ENCODE data around the gene PDZRN3. TPM values are rescaled to one million over a fixed set of nuclear protein-coding genes. Genes with fewer than 3 reads are reported as not detected.

Gene PDZRN3
- total and polyA plus RNA-seq, 4 donors = 0.69 to 1.8 (median 0.92) TPM

DNA sequence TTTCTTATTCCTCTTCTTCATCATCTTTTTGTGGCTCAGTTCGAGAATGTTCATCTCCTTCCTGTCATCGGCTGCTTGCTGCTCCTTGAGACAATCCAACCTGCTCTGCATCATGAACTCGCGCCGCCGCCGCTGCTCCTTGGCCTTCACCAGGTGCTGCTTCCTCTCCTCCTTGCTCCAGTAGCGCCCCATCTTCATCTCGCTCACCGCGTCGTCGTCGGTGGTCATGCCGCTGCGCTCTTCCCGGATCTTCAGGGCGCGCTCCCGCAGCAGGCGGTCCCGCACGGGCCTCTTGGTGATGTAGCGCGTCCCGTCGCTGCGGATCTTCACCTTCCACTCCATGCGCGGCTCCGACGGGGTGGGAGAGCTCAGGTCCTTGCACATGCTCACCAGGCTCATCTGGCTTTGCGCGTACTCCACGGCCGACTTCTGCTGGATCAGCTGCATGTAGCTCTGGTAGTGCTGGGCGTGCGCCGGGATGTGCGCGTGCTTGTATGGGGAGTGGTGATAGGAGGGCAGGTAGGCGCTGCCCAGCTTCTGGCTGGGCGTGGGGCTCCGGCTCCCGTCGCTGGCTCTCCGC, 241.2 kb downstream of the PDZRN3 start:
- H3K4me3 ChIP-seq (ENCODE audit: low read depth in 1 of 3, low read length in 3 of 3) = no peak overlapping the region
- H3K4me1 ChIP-seq (ENCODE audit: control insufficient read depth in 4 of 4, insufficient read depth in 4 of 4, low read length in 3 of 4) = no peaks in the 10 kb centered on the region
- H3K27me3 ChIP-seq (ENCODE audit: control insufficient read depth in 4 of 4, insufficient read depth in 4 of 4, low read length in 3 of 4) = no peaks in the 10 kb centered on the region
- peaks cover 0 to 2% (median 1%) of the 10 kb centered on the region in 4 donors for H3K9me3 ChIP-seq (ENCODE audit: control insufficient read depth in 4 of 4, low read length in 3 of 4)
- 84% methylated on average over 47 of the region's 47 CpGs for WGBS
- no peak overlapping the region for H3K9ac ChIP-seq (ENCODE audit: low read depth in 1 of 2, low read length in 2 of 2)
- H3K27ac ChIP-seq (ENCODE audit: low read depth in 1 of 2, low read length in 2 of 2) = no peak overlapping the region
- no peak for DNase-seq (ENCODE audit: low spot score)
- H3K36me3 ChIP-seq (ENCODE audit: control insufficient read depth in 4 of 4, insufficient read depth in 3 of 4, low read depth in 1 of 4, low read length in 3 of 4) = no peaks in the 10 kb centered on the region
- no peak for TF ChIP-seq RXRA (IDR thresholded peaks at IDR 0.05)
- TF ChIP-seq, protein P1, sequence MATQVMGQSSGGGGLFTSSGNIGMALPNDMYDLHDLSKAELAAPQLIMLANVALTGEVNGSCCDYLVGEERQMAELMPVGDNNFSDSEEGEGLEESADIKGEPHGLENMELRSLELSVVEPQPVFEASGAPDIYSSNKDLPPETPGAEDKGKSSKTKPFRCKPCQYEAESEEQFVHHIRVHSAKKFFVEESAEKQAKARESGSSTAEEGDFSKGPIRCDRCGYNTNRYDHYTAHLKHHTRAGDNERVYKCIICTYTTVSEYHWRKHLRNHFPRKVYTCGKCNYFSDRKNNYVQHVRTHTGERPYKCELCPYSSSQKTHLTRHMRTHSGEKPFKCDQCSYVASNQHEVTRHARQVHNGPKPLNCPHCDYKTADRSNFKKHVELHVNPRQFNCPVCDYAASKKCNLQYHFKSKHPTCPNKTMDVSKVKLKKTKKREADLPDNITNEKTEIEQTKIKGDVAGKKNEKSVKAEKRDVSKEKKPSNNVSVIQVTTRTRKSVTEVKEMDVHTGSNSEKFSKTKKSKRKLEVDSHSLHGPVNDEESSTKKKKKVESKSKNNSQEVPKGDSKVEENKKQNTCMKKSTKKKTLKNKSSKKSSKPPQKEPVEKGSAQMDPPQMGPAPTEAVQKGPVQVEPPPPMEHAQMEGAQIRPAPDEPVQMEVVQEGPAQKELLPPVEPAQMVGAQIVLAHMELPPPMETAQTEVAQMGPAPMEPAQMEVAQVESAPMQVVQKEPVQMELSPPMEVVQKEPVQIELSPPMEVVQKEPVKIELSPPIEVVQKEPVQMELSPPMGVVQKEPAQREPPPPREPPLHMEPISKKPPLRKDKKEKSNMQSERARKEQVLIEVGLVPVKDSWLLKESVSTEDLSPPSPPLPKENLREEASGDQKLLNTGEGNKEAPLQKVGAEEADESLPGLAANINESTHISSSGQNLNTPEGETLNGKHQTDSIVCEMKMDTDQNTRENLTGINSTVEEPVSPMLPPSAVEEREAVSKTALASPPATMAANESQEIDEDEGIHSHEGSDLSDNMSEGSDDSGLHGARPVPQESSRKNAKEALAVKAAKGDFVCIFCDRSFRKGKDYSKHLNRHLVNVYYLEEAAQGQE (IDR thresholded peaks at IDR 0.05) = no peak
- no peak for TF ChIP-seq JUND (IDR thresholded peaks at IDR 0.05)
- TF ChIP-seq HNF4G (IDR thresholded peaks at IDR 0.05) = no peak
- no peak for TF ChIP-seq NR2F2 (IDR thresholded peaks at IDR 0.05)
- TF ChIP-seq HNF4A (conservative IDR thresholded peaks at IDR 0.05) = no peak

DNA sequence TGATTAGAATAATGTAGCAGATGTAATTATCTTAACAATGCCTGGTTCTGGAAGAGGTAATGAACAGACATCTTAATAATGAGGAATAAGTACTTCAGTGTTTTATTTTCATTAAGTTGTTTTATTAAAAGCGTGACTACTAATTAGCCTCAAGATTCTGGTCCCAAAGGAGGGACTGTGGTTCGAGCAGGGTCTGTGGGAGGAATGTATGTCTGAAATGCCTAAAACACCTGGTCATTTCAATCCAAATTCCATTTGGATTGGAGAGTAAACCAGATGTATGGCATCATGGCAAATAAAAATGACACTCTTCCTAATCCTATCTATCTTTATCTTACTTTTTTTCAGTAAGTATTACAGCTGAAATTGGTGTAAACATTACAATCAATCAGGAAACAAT, 243.2 kb downstream of the PDZRN3 start:
- Histone ChIP-seq H3K9me3 (ENCODE audit: control insufficient read depth in 4 of 4, low read length in 3 of 4) (peaks cover 0 to 2% (median 1%) of the 10 kb centered on the region in 4 donors), H3K4me1 (ENCODE audit: control insufficient read depth in 4 of 4, insufficient read depth in 4 of 4, low read length in 3 of 4) (no peaks in the 10 kb centered on the region), H3K4me3 (ENCODE audit: low read depth in 1 of 3, low read length in 3 of 3) (no peak overlapping the region), H3K9ac (ENCODE audit: low read depth in 1 of 2, low read length in 2 of 2) (no peak overlapping the region), H3K36me3 (ENCODE audit: control insufficient read depth in 4 of 4, insufficient read depth in 3 of 4, low read depth in 1 of 4, low read length in 3 of 4) (no peaks in the 10 kb centered on the region), H3K27ac (ENCODE audit: low read depth in 1 of 2, low read length in 2 of 2) (no peak overlapping the region), H3K27me3 (ENCODE audit: control insufficient read depth in 4 of 4, insufficient read depth in 4 of 4, low read length in 3 of 4) (peaks cover 0 to 5% (median 0%) of the 10 kb centered on the region in 4 donors)
- WGBS = 83% methylated on average over 2 of the region's 2 CpGs
- no peak for DNase-seq (ENCODE audit: low spot score)
- TF ChIP-seq MAX (IDR thresholded peaks at IDR 0.05) (no peak), FOXA2 (IDR thresholded peaks at IDR 0.05) (no peak), HNF4G (IDR thresholded peaks at IDR 0.05) (no peak), EGR1 (IDR thresholded peaks at IDR 0.05; ENCODE audit: low read depth in 2 of 2) (no peak), CTCF (IDR thresholded peaks at IDR 0.05; ENCODE audit: low read depth, low read length, missing input control) (no peak), JUND (IDR thresholded peaks at IDR 0.05) (no peak), SP1 (IDR thresholded peaks at IDR 0.05) (no peak)
- TF ChIP-seq, protein P2, sequence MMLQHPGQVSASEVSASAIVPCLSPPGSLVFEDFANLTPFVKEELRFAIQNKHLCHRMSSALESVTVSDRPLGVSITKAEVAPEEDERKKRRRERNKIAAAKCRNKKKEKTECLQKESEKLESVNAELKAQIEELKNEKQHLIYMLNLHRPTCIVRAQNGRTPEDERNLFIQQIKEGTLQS (IDR thresholded peaks at IDR 0.05) = no peak
